ENCODE measurements around the gene SERPINB5.
"Not testable (repeated sequence)": the region's sequence is repeated elsewhere in the genome, so short reads cannot be mapped to it uniquely, and the experiment has no call there.

The SERPINB5 gene, protein sequence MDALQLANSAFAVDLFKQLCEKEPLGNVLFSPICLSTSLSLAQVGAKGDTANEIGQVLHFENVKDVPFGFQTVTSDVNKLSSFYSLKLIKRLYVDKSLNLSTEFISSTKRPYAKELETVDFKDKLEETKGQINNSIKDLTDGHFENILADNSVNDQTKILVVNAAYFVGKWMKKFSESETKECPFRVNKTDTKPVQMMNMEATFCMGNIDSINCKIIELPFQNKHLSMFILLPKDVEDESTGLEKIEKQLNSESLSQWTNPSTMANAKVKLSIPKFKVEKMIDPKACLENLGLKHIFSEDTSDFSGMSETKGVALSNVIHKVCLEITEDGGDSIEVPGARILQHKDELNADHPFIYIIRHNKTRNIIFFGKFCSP

DNA sequence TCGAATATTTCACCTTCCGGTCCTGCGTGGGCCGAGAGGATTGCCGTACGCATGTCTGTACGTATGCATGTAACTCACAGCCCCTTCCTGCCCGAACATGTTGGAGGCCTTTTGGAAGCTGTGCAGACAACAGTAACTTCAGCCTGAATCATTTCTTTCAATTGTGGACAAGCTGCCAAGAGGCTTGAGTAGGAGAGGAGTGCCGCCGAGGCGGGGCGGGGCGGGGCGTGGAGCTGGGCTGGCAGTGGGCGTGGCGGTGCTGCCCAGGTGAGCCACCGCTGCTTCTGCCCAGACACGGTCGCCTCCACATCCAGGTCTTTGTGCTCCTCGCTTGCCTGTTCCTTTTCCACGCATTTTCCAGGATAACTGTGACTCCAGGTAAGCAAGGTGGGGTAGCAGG, at the start of gene SERPINB5:
TSS of gene SERPINB5 (plus strand) at position 291 of the 400 bp plus-strand sequence. CDS start 7,471 bp downstream, outside the sequence.
- DNase-seq (ENCODE audit: low read depth), result no peak

- DNase-seq (ENCODE audit: low read depth), result no peak
These were observed 49.2 kb upstream of the SERPINB5 start for GRCh38 chr18:63427558-63427957.

- DNase-seq (ENCODE audit: low read depth), result no peak
These were observed 46.2 kb upstream of the SERPINB5 start for GRCh38 chr18:63430526-63430925.

DNA sequence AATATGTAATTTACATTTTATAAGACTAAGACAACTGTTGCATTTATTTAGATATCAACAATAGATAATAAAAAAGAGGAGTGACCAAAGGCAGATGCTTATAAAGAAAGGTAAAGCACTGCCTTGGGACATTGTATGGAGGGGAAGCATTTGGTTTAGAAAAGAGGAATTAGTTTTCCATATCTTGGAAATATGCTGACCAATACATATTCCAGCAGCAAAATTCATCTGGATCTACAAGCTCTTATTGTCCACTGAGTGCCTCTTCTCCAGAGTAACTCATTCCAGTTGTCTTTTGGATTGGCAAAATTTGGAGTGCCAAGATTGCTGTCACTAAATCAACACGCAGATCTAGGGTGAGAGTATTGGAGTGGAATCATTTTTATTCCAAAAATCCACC, 45.6 kb upstream of the SERPINB5 start:
- DNase-seq (ENCODE audit: low read depth), result no peak

- DNase-seq (ENCODE audit: low read depth), result no peak
These were observed 43.4 kb upstream of the SERPINB5 start for GRCh38 chr18:63433334-63433866.

DNA sequence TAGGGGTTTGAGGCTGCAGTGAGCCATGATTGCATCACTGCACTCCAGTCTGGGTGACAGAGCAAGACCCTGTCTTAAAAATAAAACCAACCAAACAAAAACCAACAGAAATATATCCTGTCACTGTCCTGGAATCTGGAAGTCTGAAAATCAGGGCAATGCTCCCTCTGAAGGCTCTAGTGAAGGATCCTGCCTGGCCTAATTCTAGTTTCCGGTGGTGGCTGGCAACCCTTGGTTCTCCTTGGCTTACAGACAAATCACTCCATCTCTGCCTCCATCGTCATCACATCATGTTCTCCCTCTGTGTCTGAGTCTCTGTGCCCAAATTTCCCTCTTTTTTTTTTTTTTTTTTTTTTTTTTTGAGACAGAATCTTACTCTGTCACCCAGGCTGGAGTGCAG, 38.6 kb upstream of the SERPINB5 start:
- DNase-seq (ENCODE audit: low read depth), result no peak

- DNase-seq (ENCODE audit: low read depth), result no peak
These were observed 37.4 kb upstream of the SERPINB5 start for GRCh38 chr18:63439334-63439733.

DNA sequence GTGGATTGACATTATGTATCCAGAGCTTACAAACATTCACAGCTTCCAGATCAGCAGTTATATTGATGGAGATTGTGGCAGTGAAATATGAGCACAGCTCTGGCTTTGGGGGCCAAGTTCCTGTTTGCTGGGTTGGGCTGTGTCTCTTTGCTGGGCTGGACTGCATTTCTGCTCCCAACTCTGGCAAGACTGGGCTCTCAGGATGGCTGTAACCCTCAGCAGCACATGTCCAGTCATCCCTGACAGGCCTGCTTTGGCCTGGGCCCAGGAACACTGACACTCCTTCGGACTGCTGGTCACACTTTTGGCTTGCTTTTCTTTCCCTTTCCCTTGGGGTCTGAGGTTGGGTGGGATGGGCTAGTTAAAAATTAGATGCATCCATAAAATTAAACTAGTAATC, 36.5 kb upstream of the SERPINB5 start:
- peak; percentile 46 for DNase-seq (ENCODE audit: low read depth)

- DNase-seq (ENCODE audit: low read depth), result no peak
These were observed 35.9 kb upstream of the SERPINB5 start for GRCh38 chr18:63440881-63441280.

DNA sequence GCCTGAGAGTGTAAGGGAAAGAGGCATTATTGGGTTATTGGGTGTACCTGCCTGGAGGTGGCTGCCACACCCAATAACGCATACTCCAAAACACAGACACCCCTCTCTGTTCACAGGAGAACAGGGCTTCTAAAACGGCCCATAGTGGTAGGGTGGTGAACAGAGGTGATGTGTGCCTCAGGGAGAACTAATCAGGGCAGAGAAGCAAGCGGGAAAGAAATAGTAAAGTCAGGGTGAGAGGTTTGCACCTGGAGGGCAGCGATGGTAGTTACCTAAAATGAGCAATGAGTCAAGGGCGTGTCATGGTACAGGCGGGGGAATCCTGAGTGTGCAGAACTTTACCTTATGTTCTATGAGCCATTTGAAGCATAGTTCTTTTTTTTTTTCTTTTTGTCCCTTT, 32.9 kb upstream of the SERPINB5 start:
- no peak for DNase-seq (ENCODE audit: low read depth)

DNA sequence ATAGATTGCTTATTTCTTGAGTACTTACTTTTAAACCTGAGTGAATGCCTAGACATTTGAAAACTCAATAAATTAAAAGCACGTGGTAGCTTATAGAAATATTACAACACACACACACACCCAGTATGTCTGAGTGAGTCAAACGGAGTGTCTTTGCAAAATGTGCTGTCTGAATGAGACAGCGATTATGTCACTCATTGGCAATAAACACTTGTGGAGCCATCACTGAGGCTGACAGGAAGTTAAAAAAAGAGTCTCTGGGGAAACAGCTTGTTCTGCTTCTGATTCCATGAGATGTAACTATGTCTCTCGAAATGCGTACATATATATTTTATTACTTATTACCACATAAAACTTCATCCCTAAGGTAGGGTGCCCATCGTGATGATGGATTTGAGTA, 32.2 kb upstream of the SERPINB5 start:
- peak; percentile 84 for DNase-seq (ENCODE audit: low read depth)

- no peak for DNase-seq (ENCODE audit: low read depth)
These were observed 31.7 kb upstream of the SERPINB5 start for GRCh38 chr18:63445037-63445436.

GRCh38 chr18:63446266-63446665, 30.5 kb upstream of the SERPINB5 start:
- no peak for DNase-seq (ENCODE audit: low read depth)

- DNase-seq (ENCODE audit: low read depth), result no peak
These were observed 29.7 kb upstream of the SERPINB5 start for GRCh38 chr18:63447066-63447465.

DNA sequence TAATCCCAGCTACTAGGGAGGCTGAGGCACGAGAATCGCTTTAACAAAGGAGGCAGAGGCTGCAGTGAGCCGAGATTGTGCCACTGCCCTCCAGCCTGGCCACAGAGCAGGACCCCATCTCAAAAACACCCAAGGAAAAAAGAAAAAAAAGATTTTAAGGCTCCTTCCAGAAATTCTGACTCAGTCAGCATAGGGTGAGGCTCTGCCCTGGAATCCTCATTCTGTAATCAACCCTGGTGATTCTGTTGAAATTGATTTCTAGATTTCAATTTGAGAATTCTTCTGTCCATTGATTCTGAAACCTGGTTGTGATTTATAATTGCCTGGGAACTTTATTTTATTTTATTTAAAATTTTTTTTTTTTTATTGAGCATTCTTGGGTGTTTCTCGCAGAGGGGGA, 27.3 kb upstream of the SERPINB5 start:
- DNase-seq (ENCODE audit: low read depth), result no peak

DNA sequence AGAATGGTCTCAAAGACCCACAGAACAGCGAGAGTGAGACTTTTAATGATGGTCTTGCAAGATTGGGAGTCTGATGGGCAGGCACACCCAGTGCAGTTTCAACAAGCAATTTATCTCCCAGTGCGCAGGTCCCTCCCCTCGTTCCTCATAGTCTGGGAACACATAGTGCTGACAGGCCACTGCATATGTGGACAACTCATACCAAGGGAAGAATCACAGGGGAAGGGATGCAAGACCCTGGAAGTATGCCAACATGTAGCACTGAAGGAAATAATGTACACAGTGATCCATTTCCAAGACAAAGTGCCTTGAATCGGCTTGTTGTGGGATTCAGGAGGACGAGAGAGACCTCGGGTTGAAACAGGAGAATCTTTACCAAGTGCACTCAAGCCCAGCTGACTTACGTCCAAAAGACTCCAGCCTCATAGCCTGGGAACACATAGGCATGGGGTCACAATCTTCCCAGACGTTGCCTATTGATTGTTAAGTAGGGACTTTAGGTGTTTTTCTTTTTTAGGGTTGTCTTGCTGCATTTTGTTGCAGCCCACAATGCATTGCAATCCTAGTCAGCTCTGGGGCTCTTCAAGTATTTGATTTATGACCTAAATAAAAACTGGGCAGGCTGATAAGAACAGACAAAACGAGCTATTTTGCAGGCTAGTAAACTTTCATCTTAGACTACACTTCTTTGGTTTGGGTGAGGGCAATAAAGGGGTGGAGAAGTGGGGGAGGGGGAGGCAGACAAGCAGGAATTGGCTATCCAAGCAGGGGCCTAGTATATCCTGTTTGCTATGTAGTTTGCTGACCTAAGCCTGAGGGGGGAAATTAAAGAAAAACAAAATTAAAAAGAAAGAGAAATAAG, 24.7 kb upstream of the SERPINB5 start:
- no peak for DNase-seq (ENCODE audit: low read depth)

DNA sequence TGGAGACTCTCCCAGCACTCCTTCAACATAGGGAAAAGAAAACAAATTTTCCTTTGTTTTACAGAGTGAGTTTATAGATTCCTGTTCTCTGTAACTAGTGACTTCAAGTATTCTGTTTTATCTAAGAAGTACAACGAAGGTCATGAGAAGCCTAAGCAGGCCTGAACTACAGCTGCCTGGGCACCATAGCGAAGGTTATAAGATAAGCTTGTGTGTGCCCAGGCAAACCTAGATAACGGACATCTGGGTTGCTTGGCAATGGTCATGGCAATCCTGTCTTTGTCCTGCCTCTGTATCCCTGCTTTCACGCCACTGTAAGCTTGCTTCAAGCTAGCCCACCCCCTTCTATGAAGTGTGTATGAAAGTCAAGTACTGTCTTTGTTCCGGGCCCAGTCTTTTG, 24.0 kb upstream of the SERPINB5 start:
- not testable (repeated sequence) for DNase-seq (ENCODE audit: low read depth)

- no peak for DNase-seq (ENCODE audit: low read depth)
These were observed 22.3 kb upstream of the SERPINB5 start for GRCh38 chr18:63454497-63454896.

DNA sequence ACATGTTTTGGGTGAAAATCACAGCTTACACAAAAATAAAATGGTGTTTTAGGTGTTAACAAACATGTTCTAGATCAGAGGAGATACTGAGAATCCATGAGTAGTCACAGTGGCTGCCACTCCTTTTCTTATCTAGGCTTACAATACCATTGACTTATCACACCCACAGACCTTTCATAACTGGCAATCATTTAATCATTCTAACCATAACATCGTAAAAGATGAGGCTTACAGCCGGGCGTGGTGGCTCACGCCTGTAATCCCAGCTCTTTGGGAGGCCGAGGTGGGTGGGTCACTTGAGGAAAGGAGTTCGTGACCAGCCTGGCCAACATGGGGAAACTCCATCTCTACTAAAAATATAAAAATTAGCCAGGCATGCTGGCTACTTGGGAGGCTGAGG, 18.8 kb upstream of the SERPINB5 start:
- DNase-seq (ENCODE audit: low read depth), result no peak

DNA sequence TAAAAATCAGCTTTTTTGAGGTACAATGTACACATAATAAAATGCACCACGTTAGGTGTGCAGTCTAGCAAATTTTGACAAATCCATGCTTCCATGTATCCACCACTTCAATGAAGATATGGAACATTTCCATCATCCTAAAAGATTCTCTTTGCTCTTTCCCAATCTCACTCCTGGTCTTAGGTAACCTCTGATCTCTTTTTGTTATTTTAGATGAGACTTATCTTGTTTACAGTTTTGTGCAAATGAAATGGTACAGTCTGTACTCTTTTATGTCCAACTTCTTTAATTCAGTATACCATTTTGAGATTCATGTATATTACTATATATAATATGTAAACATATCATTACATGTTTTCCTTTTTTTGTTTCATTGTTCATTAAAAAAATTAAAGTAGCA, 16.3 kb upstream of the SERPINB5 start:
- DNase-seq (ENCODE audit: low read depth), result no peak

DNA sequence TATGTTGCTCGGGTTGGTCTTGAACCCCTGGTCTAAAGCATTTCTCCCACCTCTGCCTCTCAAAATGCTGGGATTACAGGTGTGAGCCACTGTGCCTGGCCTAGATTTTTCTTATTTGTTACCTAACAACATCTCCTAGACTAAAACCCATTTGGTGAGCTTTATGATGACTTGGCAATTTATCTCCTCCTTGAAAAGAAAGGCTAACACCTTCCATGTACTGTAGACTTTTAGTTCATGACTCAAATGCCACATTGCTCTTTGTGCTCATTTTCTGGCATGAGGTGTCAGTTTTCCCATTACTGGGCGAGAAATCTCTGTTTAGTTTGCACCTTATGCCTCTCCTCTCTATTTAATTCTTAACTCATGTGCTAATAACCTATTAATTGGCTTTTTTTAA, 12.3 kb upstream of the SERPINB5 start:
- no peak for DNase-seq (ENCODE audit: low read depth)

DNA sequence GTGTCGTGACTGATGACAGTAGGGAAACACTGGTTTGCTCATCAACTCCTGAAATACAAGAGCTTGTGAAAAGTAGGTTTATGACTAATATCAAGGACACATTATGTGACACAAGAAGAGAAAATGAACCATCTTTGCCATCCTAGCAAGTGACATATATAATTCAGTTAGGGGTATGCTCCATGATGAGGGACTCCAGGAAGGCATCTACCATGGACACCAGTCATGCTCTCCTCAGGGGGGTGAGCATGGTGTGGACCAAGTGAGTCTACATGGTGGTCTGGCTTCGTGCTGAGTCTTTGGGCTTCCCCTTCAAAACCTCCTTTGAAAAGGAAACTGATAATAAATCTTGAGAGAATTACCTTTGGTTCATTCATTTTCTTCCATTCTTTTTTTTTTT, 11.7 kb upstream of the SERPINB5 start:
- DNase-seq (ENCODE audit: low read depth), result no peak

DNA sequence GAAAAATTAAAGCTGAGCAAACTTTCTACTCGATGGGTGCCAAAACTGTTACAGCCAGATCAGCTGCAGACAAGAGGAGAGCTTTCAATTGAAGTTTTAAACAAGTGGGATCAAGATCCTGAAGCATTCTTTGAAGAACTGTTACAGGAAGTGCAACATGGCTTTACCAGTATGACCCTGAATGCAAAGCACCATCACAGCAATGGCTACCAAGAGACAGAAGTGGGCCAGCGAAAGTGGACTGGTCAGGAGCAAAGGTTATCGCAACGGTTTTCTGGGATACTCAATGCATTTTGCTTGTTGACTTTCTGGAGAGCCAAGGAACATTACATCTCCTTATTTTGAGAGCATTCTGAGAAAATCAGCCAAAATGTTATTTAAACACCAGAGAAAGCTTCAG, 9.1 kb upstream of the SERPINB5 start:
- no peak for DNase-seq (ENCODE audit: low read depth)

All from GM04504 (cell line).